ENCODE data around the gene SPAG8. TPM values are rescaled to one million over a fixed set of nuclear protein-coding genes. Genes with fewer than 3 reads are reported as not detected.

SPAG8 gene
- total RNA-seq, 1 experiment from 2014 or later, result not detected

GRCh38 chr9:35841645-35841900, 29.5 kb upstream of the SPAG8 start:
- intact Hi-C loops (cut with micrococcal nuclease), result no loop called here
- Histone ChIP-seq H3K4me3 (ENCODE audit: low read length) (no peak overlapping the region), H3K79me2 (ENCODE audit: low read length) (no peaks in the 10 kb centered on the region), H2AFZ (ENCODE audit: low read length) (no peak overlapping the region), H3K9ac (ENCODE audit: low read length) (no peak overlapping the region), H3K4me1 (ENCODE audit: insufficient read depth, low read length) (peaks cover 19% of the 10 kb centered on the region), H3K27ac (ENCODE audit: low read length) (no peak overlapping the region), H3K9me3 (ENCODE audit: low read length) (no peaks in the 10 kb centered on the region), H4K20me1 (ENCODE audit: low read length) (no peaks in the 10 kb centered on the region), H3F3A (ENCODE audit: low read length, unreplicated experiment) (no peaks in the 10 kb centered on the region), H3K36me3 (ENCODE audit: low read depth, low read length) (no peaks in the 10 kb centered on the region), H3K9me2 (replicated peaks; ENCODE audit: low read length) (no peaks in the 10 kb centered on the region), H3K27me3 (ENCODE audit: low read length) (no peaks in the 10 kb centered on the region), H3K4me2 (ENCODE audit: low read length) (no peak overlapping the region)
- BruUV-seq (replicated peaks), result no TSS peak
- CTCF ChIA-PET, result interaction anchor here (0.6 kb wide), 1 partner anchor 18 kb away, joined by 3 read pairs; no protein-coding TSS in a partner anchor
- POLR2A ChIA-PET (ENCODE audit: unreplicated experiment), result no interaction called here
- TF ChIP-seq, protein P1, sequence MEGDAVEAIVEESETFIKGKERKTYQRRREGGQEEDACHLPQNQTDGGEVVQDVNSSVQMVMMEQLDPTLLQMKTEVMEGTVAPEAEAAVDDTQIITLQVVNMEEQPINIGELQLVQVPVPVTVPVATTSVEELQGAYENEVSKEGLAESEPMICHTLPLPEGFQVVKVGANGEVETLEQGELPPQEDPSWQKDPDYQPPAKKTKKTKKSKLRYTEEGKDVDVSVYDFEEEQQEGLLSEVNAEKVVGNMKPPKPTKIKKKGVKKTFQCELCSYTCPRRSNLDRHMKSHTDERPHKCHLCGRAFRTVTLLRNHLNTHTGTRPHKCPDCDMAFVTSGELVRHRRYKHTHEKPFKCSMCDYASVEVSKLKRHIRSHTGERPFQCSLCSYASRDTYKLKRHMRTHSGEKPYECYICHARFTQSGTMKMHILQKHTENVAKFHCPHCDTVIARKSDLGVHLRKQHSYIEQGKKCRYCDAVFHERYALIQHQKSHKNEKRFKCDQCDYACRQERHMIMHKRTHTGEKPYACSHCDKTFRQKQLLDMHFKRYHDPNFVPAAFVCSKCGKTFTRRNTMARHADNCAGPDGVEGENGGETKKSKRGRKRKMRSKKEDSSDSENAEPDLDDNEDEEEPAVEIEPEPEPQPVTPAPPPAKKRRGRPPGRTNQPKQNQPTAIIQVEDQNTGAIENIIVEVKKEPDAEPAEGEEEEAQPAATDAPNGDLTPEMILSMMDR (conservative IDR thresholded peaks at IDR 0.05; ENCODE audit: low read depth, low read length), result no peak
- TF ChIP-seq EZH2phosphoT487 (IDR thresholded peaks at IDR 0.05; ENCODE audit: borderline replicate concordance, low read length) (no peak), EZH2 (IDR thresholded peaks at IDR 0.05; ENCODE audit: low read length, unreplicated experiment) (no peak)
- DNase-seq (no peak), ATAC-seq (no peak)

GRCh38 chr9:35840881-35841644, 29.0 kb upstream of the SPAG8 start:
- no peaks in the 10 kb centered on the region for H3K9me2 ChIP-seq (replicated peaks; ENCODE audit: low read length)
- ATAC-seq (no peak), DNase-seq (no peak)
- no peak overlapping the region for H3K9ac ChIP-seq (ENCODE audit: low read length)
- no peaks in the 10 kb centered on the region for H3K9me3 ChIP-seq (ENCODE audit: low read length)
- H3K4me2 ChIP-seq (ENCODE audit: low read length), result no peak overlapping the region
- H4K20me1 ChIP-seq (ENCODE audit: low read length), result no peaks in the 10 kb centered on the region
- H3K27ac ChIP-seq (ENCODE audit: low read length), result no peak overlapping the region
- no TSS peak for BruUV-seq (replicated peaks)
- POLR2A ChIA-PET (ENCODE audit: unreplicated experiment), result no interaction called here
- TF ChIP-seq, protein P1 (conservative IDR thresholded peaks at IDR 0.05; ENCODE audit: low read depth, low read length), result no peak
- no peak for TF ChIP-seq EZH2phosphoT487 (IDR thresholded peaks at IDR 0.05; ENCODE audit: borderline replicate concordance, low read length)
- no peak for TF ChIP-seq EZH2 (IDR thresholded peaks at IDR 0.05; ENCODE audit: low read length, unreplicated experiment)
- intact Hi-C loops (cut with micrococcal nuclease), result no loop called here
- peaks cover 19% of the 10 kb centered on the region for H3K4me1 ChIP-seq (ENCODE audit: insufficient read depth, low read length)
- CTCF ChIA-PET, result interaction anchor here (0.6 kb wide), 1 partner anchor 17 kb away, joined by 3 read pairs; no protein-coding TSS in a partner anchor
- no peaks in the 10 kb centered on the region for H3K79me2 ChIP-seq (ENCODE audit: low read length)
- no peaks in the 10 kb centered on the region for H3F3A ChIP-seq (ENCODE audit: low read length, unreplicated experiment)
- no peaks in the 10 kb centered on the region for H3K36me3 ChIP-seq (ENCODE audit: low read depth, low read length)
- H3K27me3 ChIP-seq (ENCODE audit: low read length), result no peaks in the 10 kb centered on the region
- H3K4me3 ChIP-seq (ENCODE audit: low read length), result no peak overlapping the region
- no peak overlapping the region for H2AFZ ChIP-seq (ENCODE audit: low read length)

DNA sequence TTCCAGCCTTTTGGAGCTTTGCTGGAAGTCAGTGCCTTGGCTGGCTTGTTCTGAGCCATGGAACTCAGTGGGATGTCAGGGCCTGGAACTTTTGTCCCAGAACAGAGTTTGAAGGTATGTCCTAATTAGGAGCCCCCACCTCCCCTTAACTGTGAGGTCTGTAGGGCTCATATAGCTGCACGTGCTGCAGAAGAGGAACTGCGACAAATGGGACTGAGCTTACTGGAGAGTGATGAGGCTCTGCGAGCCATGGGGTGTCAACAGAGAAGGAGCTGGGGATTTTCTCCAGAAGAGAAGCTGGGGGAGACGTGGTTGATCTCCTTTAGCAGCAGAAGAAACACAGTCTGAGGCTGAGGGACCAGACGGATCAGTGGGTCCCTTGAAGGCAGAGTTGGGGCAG, 27.9 kb upstream of the SPAG8 start:
- Histone ChIP-seq H3K36me3 (ENCODE audit: low read depth, low read length) (no peaks in the 10 kb centered on the region), H3F3A (ENCODE audit: low read length, unreplicated experiment) (no peaks in the 10 kb centered on the region), H3K4me3 (ENCODE audit: low read length) (no peak overlapping the region), H3K9me3 (ENCODE audit: low read length) (no peaks in the 10 kb centered on the region), H3K27me3 (ENCODE audit: low read length) (no peaks in the 10 kb centered on the region), H3K9ac (ENCODE audit: low read length) (no peak overlapping the region), H3K4me1 (ENCODE audit: insufficient read depth, low read length) (peaks cover 13% of the 10 kb centered on the region), H4K20me1 (ENCODE audit: low read length) (no peaks in the 10 kb centered on the region), H3K9me2 (replicated peaks; ENCODE audit: low read length) (no peaks in the 10 kb centered on the region), H3K27ac (ENCODE audit: low read length) (no peak overlapping the region), H3K79me2 (ENCODE audit: low read length) (no peaks in the 10 kb centered on the region), H2AFZ (ENCODE audit: low read length) (no peak overlapping the region), H3K4me2 (ENCODE audit: low read length) (no peak overlapping the region)
- ATAC-seq, result no peak
- no TSS peak for BruUV-seq (replicated peaks)
- TF ChIP-seq EZH2phosphoT487 (IDR thresholded peaks at IDR 0.05; ENCODE audit: borderline replicate concordance, low read length), result no peak
- TF ChIP-seq, protein P1 (conservative IDR thresholded peaks at IDR 0.05; ENCODE audit: low read depth, low read length), result no peak
- TF ChIP-seq EZH2 (IDR thresholded peaks at IDR 0.05; ENCODE audit: low read length, unreplicated experiment), result no peak
- ChIA-PET POLR2A (ENCODE audit: unreplicated experiment) (no interaction called here), CTCF (no interaction called here)
- intact Hi-C loops (cut with micrococcal nuclease), result no loop called here
- DNase-seq, result no peak

All from PC-3 (cell line).